ENCODE results near the gene NINJ2.

- TF ChIP-seq CTCF (IDR thresholded peaks at IDR 0.05; ENCODE audit: low read depth, low read length) (no peak), POLR2A (IDR thresholded peaks at IDR 0.05; ENCODE audit: extremely low read depth, insufficient read length) (no peak), MYC (IDR thresholded peaks at IDR 0.05; ENCODE audit: low read depth, low read length) (no peak)
- TF ChIP-seq, protein P1, sequence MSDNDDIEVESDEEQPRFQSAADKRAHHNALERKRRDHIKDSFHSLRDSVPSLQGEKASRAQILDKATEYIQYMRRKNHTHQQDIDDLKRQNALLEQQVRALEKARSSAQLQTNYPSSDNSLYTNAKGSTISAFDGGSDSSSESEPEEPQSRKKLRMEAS (IDR thresholded peaks at IDR 0.05; ENCODE audit: low read depth, low read length), result no peak
These were observed 39.9 kb downstream of the NINJ2 start for GRCh38 chr12:623172-623864.
